GM12872 (cell line): ENCODE data around the gene DPP3.

Experiments
- TF ChIP-seq, protein P1 (sequence below): IDR thresholded peaks from 3 replicates; pipeline ENCODE4 v1.5.1; 2011; ENCODE audit warnings: low read depth, mild to moderate bottlenecking, low read length, moderate library complexity; ENCODE audit not compliant: insufficient read depth

The DPP3 gene

DNA sequence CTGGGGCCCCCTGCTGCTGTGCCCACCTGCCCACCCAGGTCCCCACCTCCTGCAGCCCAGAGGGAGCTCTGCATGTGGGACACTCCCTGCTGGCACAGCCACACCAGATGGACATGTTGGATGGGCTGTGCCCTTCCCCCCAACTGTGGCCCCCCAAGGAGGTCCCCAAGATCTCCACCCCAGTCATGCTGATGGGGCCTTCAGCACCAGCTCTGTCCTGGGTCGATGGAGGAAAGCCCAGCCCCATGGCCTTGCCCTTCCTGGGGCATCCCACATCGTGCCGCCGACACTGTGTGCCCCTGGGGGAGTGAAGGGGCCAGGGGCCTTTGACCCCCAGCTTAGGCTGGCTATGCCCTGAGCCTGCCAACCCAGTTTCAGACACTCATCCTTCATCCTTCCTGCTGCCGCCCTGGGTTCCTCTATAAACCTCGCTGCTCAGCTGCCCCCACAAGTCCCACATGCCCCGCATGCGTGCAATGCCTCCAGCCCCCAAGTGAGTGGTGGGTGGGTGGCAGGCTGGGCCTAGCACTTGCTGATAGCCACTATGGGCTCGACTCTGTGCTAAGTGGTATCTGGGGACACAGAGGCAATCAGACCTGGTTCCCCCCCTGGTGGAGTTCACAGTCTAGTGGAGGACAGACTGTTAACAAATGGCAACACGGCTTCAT lies 3.9 kb upstream of the DPP3 start:
- TF ChIP-seq, protein P1, sequence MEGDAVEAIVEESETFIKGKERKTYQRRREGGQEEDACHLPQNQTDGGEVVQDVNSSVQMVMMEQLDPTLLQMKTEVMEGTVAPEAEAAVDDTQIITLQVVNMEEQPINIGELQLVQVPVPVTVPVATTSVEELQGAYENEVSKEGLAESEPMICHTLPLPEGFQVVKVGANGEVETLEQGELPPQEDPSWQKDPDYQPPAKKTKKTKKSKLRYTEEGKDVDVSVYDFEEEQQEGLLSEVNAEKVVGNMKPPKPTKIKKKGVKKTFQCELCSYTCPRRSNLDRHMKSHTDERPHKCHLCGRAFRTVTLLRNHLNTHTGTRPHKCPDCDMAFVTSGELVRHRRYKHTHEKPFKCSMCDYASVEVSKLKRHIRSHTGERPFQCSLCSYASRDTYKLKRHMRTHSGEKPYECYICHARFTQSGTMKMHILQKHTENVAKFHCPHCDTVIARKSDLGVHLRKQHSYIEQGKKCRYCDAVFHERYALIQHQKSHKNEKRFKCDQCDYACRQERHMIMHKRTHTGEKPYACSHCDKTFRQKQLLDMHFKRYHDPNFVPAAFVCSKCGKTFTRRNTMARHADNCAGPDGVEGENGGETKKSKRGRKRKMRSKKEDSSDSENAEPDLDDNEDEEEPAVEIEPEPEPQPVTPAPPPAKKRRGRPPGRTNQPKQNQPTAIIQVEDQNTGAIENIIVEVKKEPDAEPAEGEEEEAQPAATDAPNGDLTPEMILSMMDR = no peak

DNA sequence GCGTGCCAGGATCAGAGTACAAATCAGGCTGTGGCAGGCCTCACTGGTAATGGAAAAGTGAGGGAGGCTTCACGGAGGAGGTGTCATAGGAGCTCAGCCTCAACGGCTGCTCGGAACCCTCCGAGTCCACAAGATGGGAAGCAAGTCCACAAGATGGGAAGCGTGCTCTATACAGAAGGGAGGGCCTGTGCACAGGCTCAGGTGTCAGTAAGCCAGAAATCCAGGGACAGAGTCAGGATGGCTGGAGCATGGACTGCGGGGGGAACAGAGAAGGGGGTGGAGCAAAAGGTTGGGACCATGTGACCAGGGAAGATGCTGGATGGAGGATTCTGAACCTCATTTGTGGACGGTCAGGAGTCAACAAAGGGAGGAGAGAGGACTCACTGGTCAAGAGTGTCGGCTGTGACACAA lies 3.4 kb upstream of the DPP3 start:
- TF ChIP-seq, protein P1 = no peak

DNA sequence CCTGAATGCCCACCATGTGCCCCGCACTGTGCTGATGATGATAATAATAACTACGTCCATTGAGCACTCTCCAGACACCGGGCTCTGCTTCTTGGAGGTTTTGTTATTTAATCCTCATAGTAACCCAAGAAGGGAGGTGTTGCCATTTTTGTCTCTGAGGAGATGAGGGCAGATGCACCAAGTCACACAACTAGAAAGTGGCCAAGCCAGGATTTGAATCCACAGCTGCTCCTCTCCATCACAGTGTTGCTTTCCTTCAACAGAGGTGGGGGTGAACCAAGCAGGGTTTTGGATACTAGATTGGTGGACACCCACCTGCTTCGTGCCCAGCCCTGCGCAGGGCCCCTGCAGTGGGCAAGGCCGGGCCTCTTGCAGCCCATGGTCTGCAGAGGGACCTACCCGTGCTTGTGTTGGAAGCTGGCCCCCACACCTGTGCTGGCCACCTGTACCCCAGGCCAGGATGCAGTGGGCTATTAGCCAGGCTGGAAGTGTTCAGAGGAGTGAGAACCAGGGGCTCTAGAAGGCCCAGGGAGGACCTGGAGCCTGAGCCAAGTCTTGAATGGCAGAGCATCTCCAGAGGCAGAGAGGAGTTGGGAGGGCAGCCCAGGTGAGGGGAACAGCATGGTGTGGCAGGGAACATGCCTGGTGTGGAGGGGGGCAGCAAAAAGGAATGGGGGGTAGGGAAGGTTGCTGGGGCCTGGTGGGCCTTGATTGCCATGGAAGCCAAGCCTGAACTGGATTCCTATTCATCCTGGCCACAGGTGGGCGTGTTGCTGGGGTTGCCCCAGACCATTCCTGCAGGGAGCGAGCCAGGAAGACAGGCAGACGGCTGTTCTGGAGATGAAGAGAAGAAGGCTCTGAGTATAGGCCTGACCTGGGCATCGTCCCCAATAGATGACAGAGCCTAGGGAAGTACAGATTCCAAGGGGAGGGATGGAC lies 2.7 kb upstream of the DPP3 start:
- TF ChIP-seq, protein P1 = no peak

DNA sequence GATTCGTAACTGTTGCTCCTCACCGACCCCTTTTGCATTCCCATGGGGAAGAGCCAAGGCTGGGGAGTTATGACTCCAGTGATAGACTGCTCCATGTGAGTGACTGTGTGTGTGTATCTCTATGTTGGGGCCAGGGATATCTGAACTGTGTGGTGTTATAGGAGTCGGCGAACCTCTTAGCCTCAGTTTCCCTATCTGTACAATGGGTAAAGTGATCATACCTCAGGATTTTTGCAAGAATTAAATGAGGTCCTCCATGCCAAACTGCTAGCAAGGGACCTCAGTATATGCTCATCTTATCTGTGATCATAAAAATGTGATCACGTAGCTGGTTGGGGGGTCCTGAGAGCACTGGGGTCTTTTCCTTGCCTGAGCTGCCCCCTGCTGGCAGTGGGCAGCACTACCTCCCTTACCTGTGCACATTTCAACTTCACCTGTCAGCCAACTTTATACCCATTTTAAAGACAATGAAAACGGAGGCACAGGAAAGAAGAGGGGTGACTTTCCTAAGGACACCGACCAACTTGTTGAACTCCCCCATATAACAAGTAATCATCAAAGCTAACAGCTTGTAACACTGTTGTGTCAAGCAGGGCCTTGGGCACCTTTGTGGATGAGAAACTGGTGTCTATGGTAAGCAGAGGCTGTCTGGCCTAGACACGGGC lies 1.4 kb upstream of the DPP3 start:
- TF ChIP-seq, protein P1 = peak; percentile 94

DNA sequence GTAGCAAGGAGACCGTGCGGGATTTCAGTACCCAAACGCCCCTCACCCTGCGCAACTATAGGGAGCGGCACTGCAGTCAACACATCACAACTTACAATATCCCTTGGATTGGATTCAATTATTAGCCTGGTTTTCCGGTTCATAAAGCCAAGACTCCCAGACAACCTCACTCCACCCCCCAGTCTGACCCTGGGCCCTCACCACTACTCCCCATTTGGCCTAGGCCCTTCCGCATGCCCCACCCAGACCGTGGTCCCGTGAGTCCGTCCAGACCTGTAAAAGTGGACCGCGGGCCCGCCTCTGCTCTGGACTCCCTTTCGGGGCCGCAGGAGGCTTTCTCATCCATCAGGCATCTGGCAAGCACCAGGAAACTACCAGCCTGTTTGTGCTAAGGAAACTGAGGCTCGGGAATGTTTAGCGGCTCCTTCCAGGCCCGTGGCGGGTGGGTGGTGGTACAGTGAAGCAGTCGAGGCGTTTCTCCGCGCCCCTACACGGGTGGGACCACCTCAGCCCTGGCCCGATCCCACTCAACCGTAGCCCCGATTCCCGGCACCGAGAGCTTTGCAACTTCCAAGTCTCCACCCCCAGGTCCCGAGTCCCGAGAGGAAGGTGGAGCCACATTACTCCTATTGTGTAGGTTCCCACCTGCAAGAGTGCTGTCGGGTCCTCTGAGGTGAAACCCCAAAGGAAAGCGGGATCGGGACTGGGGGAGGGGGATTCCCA lies 679 bp upstream of the DPP3 start:
- TF ChIP-seq, protein P1 = no peak

DNA sequence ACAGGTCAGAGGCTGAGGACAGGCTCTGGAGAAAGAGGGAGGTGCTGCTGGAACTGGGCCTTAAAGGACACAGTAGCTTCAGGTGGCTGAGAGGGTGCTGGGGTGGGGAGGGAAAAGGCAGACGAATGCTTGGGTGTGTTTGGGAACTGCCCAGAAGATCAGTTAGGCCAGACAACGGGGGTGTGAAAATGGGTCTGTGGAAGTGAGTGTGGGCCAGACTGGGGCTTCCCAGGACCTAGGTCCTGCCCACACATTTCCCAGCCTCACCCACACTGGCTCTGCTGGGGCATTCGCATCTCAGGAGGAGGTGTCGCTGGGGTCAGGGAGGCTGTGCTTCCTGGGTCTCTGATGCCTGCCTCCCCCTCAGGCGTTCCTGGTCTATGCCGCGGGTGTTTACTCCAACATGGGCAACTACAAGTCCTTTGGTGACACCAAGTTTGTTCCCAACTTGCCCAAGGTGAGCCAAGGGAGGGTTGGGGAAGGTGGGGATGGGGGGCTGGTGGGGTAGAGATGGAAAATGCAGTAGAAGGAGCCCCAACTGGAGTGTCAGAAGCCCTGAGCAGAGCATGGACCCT lies 4.7 kb downstream of the DPP3 start:
- TF ChIP-seq, protein P1 = no peak
